ENCODE data around the gene IL20RB. TPM values are rescaled to one million over a fixed set of nuclear protein-coding genes. Genes with fewer than 3 reads are reported as not detected.

IL20RB gene
- total RNA-seq (2012; rRNA removed) (0.56 and 0.72 TPM in 2 replicates), polyA plus RNA-seq (2012; rRNA removed) (0.72 and 0.97 TPM in 2 replicates), Bru-seq, nascent RNA (percentile 71 among the genes with signal in this experiment), BruChase-seq, experiment 1, labeled RNA remaining after a 6-hour chase (percentile 59 among the genes with signal in this experiment), BruChase-seq, experiment 2, labeled RNA remaining after a 2-hour chase (percentile 60 among the genes with signal in this experiment)
- 0.38 and 0.62 TPM in 2 replicates for polyA plus RNA-seq (2012; cell fraction: cytosol; rRNA removed)
- polyA plus RNA-seq (2012; cell fraction: nucleus; rRNA removed; ENCODE audit: low replicate concordance): 1.1 and 3.3 TPM in 2 replicates
- long read RNA-seq: 0 reads

- Histone ChIP-seq H4K20me1 (ENCODE audit: insufficient read depth, low read length) (no peaks in the 10 kb centered on the region), H3K14ac (replicated peaks; ENCODE audit: low read depth, low read length) (0 out of 2 replicates have a peak within 1 kb of the TSS, but pooled peaks have one; percentile 10), H2AK5ac (ENCODE audit: low read depth, low read length) (no peak within 1 kb of the TSS), H3K4me2 (ENCODE audit: low read depth, low read length) (no peak within 1 kb of the TSS), H3K23ac (ENCODE audit: low read depth, low read length) (no peak within 1 kb of the TSS), H2AFZ (replicated peaks; ENCODE audit: low read length, poor library complexity) (no peak within 1 kb of the TSS), H3K4me3 (ENCODE audit: insufficient read depth, low read depth, low read length) (no peak within 1 kb of the TSS), H2AK9ac (replicated peaks; ENCODE audit: low read depth, low read length, poor library complexity) (no peak within 1 kb of the TSS), H2BK120ac (ENCODE audit: low read depth, low read length) (peak within 1 kb of the TSS; percentile 83), H2BK15ac (ENCODE audit: low read depth, low read length) (peak within 1 kb of the TSS; percentile 6; the same call in 1 of the 3 replicates), H3K56ac (ENCODE audit: extremely low read depth, insufficient read depth, low read length) (no peak within 1 kb of the TSS), H3K9ac (ENCODE audit: low read depth, low read length) (no peak within 1 kb of the TSS), H3K4ac (ENCODE audit: low read depth, low read length) (peak within 1 kb of the TSS; percentile 92; the same call in 1 of the 2 replicates), H4K5ac (ENCODE audit: low read depth, low read length) (peak within 1 kb of the TSS; percentile 62), H3K4me1 (ENCODE audit: control insufficient read depth, insufficient read depth, low read length) (peaks cover 24% of the 10 kb centered on the region), H4K8ac (ENCODE audit: low read depth in 2 of 2, low read length in 2 of 2) (peak within 1 kb of the TSS in 1 of 2 experiments; percentile 83; a peak in 2 of 4 replicates), H2BK20ac (ENCODE audit: low read depth, low read length) (peak within 1 kb of the TSS; percentile 85; the same call in 1 of the 2 replicates), H3K18ac (ENCODE audit: low read depth, low read length) (peak within 1 kb of the TSS; percentile 86; the same call in 1 of the 2 replicates), H3K27ac (ENCODE audit: insufficient read depth, low read length) (no peak within 1 kb of the TSS), H3K9me3 (ENCODE audit: control insufficient read depth, insufficient read depth, low read length) (no peaks in the 10 kb centered on the region), H3K36me3 (ENCODE audit: control insufficient read depth, insufficient read depth, low read length) (no peaks in the 10 kb centered on the region), H2BK5ac (ENCODE audit: low read depth, low read length, poor library complexity, severe bottlenecking) (no peak within 1 kb of the TSS), H3K79me1 (ENCODE audit: low read depth in 1 of 2, low read length in 2 of 2) (peaks cover 5 to 20% of the 10 kb centered on the region in 2 experiments; a peak in 3 of 4 replicates), H3K27me3 (ENCODE audit: control insufficient read depth, insufficient read depth, low read length) (no peaks in the 10 kb centered on the region), H4K91ac (ENCODE audit: insufficient read depth, low read depth, low read length) (peak within 1 kb of the TSS; percentile 4; the same call in 1 of the 2 replicates), H3K9me1 (ENCODE audit: insufficient read depth, low read length) (peaks cover 13% of the 10 kb centered on the region)
- ChIA-PET CTCF (interaction anchor here (0.6 to 1.8 kb wide), 6 partner anchors 10 to 726 kb away, joined by 3 to 5 read pairs (median 4); partner anchors contain the start of gene STAG1), POLR2A (ENCODE audit: unreplicated experiment) (no interaction called here)
- in situ Hi-C loops (cut with MboI; ENCODE audit: low sequenced_read_pairs) (no loop called here), dilution Hi-C loops (cut with HindIII; ENCODE audit: low sequenced_read_pairs, unreplicated experiment) (no loop called here), intact Hi-C loops (cut with micrococcal nuclease) (loop anchor here (5.0 kb wide), 1 partner anchor 96 kb away; the partner anchor contains the start of gene NCK1)
- TF ChIP-seq CEBPB (IDR thresholded peaks at IDR 0.05; ENCODE audit: low read depth, low read length) (peak; percentile 41; the same call in 1 of the 2 replicates), MAZ (IDR thresholded peaks at IDR 0.05; ENCODE audit: borderline replicate concordance, low read depth, low read length) (no peak)
- peak; percentile 61 for DNase-seq
- ATAC-seq (ENCODE audit: low read depth): no peak
- BruUV-seq (replicated peaks): no TSS peak
- WGBS, 2 experiments (ENCODE audit: extremely low coverage in 2 of 2, insufficient read length in 1 of 2): no CpG with 5 or more reads among the region's 7 CpGs
Observed at GRCh38 chr3:136957751-136958288, at the start of gene IL20RB. Gene IL20RB (plus strand): TSS chr3:136957983. CDS start chr3:136958114, 131 bp downstream.

All from IMR-90 (cell line).